Activated CD8-positive, alpha-beta T cell treated with anti-CD3 and anti-CD28 coated beads, Interleukin-2, amount 10 ng/mL, durations not matched to agents 7 days and 5 days (primary cell): ENCODE measurements around the gene MRPL38. TPM values are rescaled to one million over a fixed set of nuclear protein-coding genes. Genes with fewer than 3 reads are reported as not detected.
"Not testable (repeated sequence)": the region's sequence is repeated elsewhere in the genome, so short reads cannot be mapped to it uniquely, and the experiment has no call there.

Experiments
- ATAC-seq: fragments of 150-1000 bp; cut with Tn5 transposase; one replicate; pipeline ENCODE4 v1.10.0; 2021; ENCODE audit warnings: moderate library complexity
- CTCF ChIA-PET: fragments of 350-600 bp; sonication (Branson Sonifier 250); formaldehyde crosslinking; loops from one replicate; lab custom pipeline; 2021; ENCODE audit warnings: antibody characterized with exemption; lab: Charles Lee
- POLR2A ChIA-PET: fragments of 350-600 bp; sonication (Branson Sonifier 250); formaldehyde crosslinking; loops from one replicate; lab custom pipeline; 2021; ENCODE audit warnings: antibody characterized with exemption; lab: Charles Lee
- DNase-seq: peaks from one replicate; pipeline ENCODE4 v3.0.0-alpha.2; 2020
- H3K27ac Mint-ChIP-seq: one replicate; pipeline ENCODE4 v1.8.0; 2021; ENCODE audit warnings: mild to moderate bottlenecking, mixed read lengths
- H3K27me3 Mint-ChIP-seq: one replicate; pipeline ENCODE4 v1.8.0; 2021; ENCODE audit warnings: low read depth, mixed read lengths
- H3K36me3 Mint-ChIP-seq: one replicate; pipeline ENCODE4 v1.8.0; 2021; ENCODE audit warnings: low read depth, mixed read lengths
- H3K4me1 Mint-ChIP-seq: one replicate; pipeline ENCODE4 v1.8.0; 2021; ENCODE audit warnings: low read depth, mixed read lengths
- H3K4me3 Mint-ChIP-seq: one replicate; pipeline ENCODE4 v1.8.0; 2021; ENCODE audit warnings: mild to moderate bottlenecking, mixed read lengths
- H3K9me3 Mint-ChIP-seq: one replicate; pipeline ENCODE4 v1.8.0; 2022; ENCODE audit warnings: mixed read lengths; ENCODE audit not compliant: insufficient read depth
- total RNA-seq, 2 experiments: library from RNA; stranded (reverse); gene quantifications; one replicate each; pipeline ENCODE4 v1.2.3, GENCODE V29; 2021

MRPL38 gene
- total RNA-seq, 2 experiments from 2014 or later: 89.0 to 113 TPM

GRCh38 chr17:75864448-75864871 lies 40.2 kb downstream of the MRPL38 start:
- Mint-ChIP-seq H3K4me3 (peak overlapping the region; percentile 39), H3K27me3 (no peaks in the 10 kb centered on the region), H3K27ac (peak overlapping the region; percentile 83), H3K9me3 (no peaks in the 10 kb centered on the region), H3K4me1 (peaks cover 29% of the 10 kb centered on the region), H3K36me3 (no peaks in the 10 kb centered on the region)
- ChIA-PET CTCF (interaction anchor here (0.7 to 11.9 kb wide), 8 partner anchors 9 to 117 kb away, joined by 3 to 307 read pairs (median 3); partner anchors contain the start of genes TRIM47 and WBP2), POLR2A (interaction anchor here (0.6 to 1.9 kb wide), 7 partner anchors 9 to 108 kb away, joined by 3 to 13 read pairs (median 4); partner anchors contain the start of gene WBP2)
- peak; percentile 88 for ATAC-seq
- DNase-seq: peak; percentile 74

- Mint-ChIP-seq H3K9me3 (no peaks in the 10 kb centered on the region), H3K27me3 (no peaks in the 10 kb centered on the region), H3K36me3 (no peaks in the 10 kb centered on the region), H3K27ac (no peak overlapping the region), H3K4me1 (peaks cover 47% of the 10 kb centered on the region), H3K4me3 (no peak overlapping the region)
- DNase-seq (no peak), ATAC-seq (no peak)
- ChIA-PET POLR2A (interaction anchor here (2.9 kb wide), 1 partner anchor 15 kb away, joined by 23 read pairs; the partner anchor contains the start of gene TRIM47), CTCF (interaction anchor here (0.7 to 11.9 kb wide), 17 partner anchors 13 to 650 kb away, joined by 3 to 307 read pairs (median 5); partner anchors contain the start of genes GALK1, TRIM47, TRIM65 and UNC13D)
Measured at GRCh38 chr17:75861927-75862317, 42.8 kb downstream of the MRPL38 start.

- not testable (repeated sequence) for ATAC-seq, H3K36me3 Mint-ChIP-seq, H3K4me3 Mint-ChIP-seq, H3K9me3 Mint-ChIP-seq, H3K27me3 Mint-ChIP-seq, DNase-seq
- ChIA-PET POLR2A (interaction anchor here (0.6 to 1.8 kb wide), 5 partner anchors 9 to 84 kb away, joined by 3 to 7 read pairs (median 3); partner anchors contain the start of gene UNK), CTCF (interaction anchor here (0.6 to 11.9 kb wide), 5 partner anchors 11 to 657 kb away, joined by 3 to 307 read pairs (median 12); partner anchors contain the start of genes TRIM47 and TRIM65)
- H3K27ac Mint-ChIP-seq: peak overlapping the region; percentile 91
- H3K4me1 Mint-ChIP-seq: peaks cover 41% of the 10 kb centered on the region
Measured at GRCh38 chr17:75859358-75859757, 45.3 kb downstream of the MRPL38 start.

- Mint-ChIP-seq H3K9me3 (no peaks in the 10 kb centered on the region), H3K4me3 (no peak overlapping the region), H3K27ac (peak overlapping the region; percentile 93), H3K36me3 (peaks cover 6% of the 10 kb centered on the region), H3K4me1 (peaks cover 40% of the 10 kb centered on the region), H3K27me3 (no peaks in the 10 kb centered on the region)
- CTCF ChIA-PET: interaction anchor here (0.7 to 11.9 kb wide), 18 partner anchors 8 to 143 kb away, joined by 3 to 307 read pairs (median 5); partner anchors contain the start of genes MRPL38, TRIM47, TRIM65 and UNC13D
- peak; percentile 35 for ATAC-seq
- POLR2A ChIA-PET: interaction anchor here (0.6 to 4.9 kb wide), 17 partner anchors 9 to 418 kb away, joined by 3 to 66 read pairs (median 9); partner anchors contain the start of genes ACOX1, TRIM47, TRIM65 and UNC13D
- peak; percentile 59 for DNase-seq
Measured at GRCh38 chr17:75856062-75856756, 48.5 kb downstream of the MRPL38 start.

- peak; percentile 93 for ATAC-seq
- no peaks in the 10 kb centered on the region for H3K27me3 Mint-ChIP-seq
Measured at GRCh38 chr17:75855310-75856061, 49.2 kb downstream of the MRPL38 start, which contains the start of gene WBP2. Gene WBP2 (minus strand): TSS chr17:75855335. CDS start chr17:75855297, 38 bp downstream.

GRCh38 chr17:75854881-75855309 lies 49.8 kb downstream of the MRPL38 start:
- Mint-ChIP-seq H3K36me3 (peaks cover 12% of the 10 kb centered on the region), H3K4me3 (no peak overlapping the region), H3K27ac (no peak overlapping the region), H3K27me3 (no peaks in the 10 kb centered on the region), H3K4me1 (peaks cover 37% of the 10 kb centered on the region), H3K9me3 (no peaks in the 10 kb centered on the region)
- ATAC-seq (peak; percentile 5), DNase-seq (no peak)
- POLR2A ChIA-PET: interaction anchor here (0.6 to 4.9 kb wide), 28 partner anchors 10 to 1636 kb away, joined by 3 to 66 read pairs (median 4); partner anchors contain the start of genes ACOX1, RECQL5, SAP30BP and TRIM47
- CTCF ChIA-PET: interaction anchor here (0.9 to 11.9 kb wide), 21 partner anchors 9 to 144 kb away, joined by 3 to 307 read pairs (median 5); partner anchors contain the start of genes GALK1, MRPL38, TRIM47 and TRIM65

More at GRCh38 chr17:75855310-75856061, 49.2 kb downstream of the MRPL38 start, which contains the start of gene WBP2:
- DNase-seq: peak; percentile 99
- ChIA-PET CTCF (interaction anchor here (0.9 to 11.9 kb wide), 23 partner anchors 7 to 144 kb away, joined by 3 to 307 read pairs (median 5); partner anchors contain the start of genes GALK1, MRPL38, TRIM47 and TRIM65), POLR2A (interaction anchor here (0.6 to 4.9 kb wide), 26 partner anchors 10 to 1636 kb away, joined by 3 to 66 read pairs (median 4); partner anchors contain the start of genes ACOX1, RECQL5, SAP30BP and TRIM47)
- Mint-ChIP-seq H3K27ac (peak within 1 kb of the TSS; percentile 93), H3K36me3 (peaks cover 11% of the 10 kb centered on the region), H3K9me3 (no peaks in the 10 kb centered on the region), H3K4me1 (peaks cover 37% of the 10 kb centered on the region), H3K4me3 (no peak within 1 kb of the TSS)

- DNase-seq (no peak), ATAC-seq (no peak)
- CTCF ChIA-PET: interaction anchor here (1.1 to 11.9 kb wide), 8 partner anchors 9 to 104 kb away, joined by 4 to 307 read pairs (median 11); partner anchors contain the start of genes GALK1, TRIM47 and UNC13D
- Mint-ChIP-seq H3K9me3 (no peaks in the 10 kb centered on the region), H3K4me3 (no peak overlapping the region), H3K36me3 (peaks cover 17% of the 10 kb centered on the region), H3K4me1 (peaks cover 34% of the 10 kb centered on the region), H3K27ac (no peak overlapping the region), H3K27me3 (no peaks in the 10 kb centered on the region)
- POLR2A ChIA-PET: interaction anchor here (0.6 to 4.9 kb wide), 11 partner anchors 9 to 254 kb away, joined by 3 to 66 read pairs (median 9); partner anchors contain the start of genes TRIM47, UNC13D and UNK
Measured at GRCh38 chr17:75854101-75854748, 50.5 kb downstream of the MRPL38 start.

- CTCF ChIA-PET: interaction anchor here (2.1 to 11.9 kb wide), 3 partner anchors 8 to 23 kb away, joined by 9 to 307 read pairs (median 49); partner anchors contain the start of genes TRIM47 and UNC13D
- Mint-ChIP-seq H3K4me1 (peaks cover 32% of the 10 kb centered on the region), H3K36me3 (peaks cover 18% of the 10 kb centered on the region), H3K27me3 (no peaks in the 10 kb centered on the region), H3K9me3 (no peaks in the 10 kb centered on the region), H3K27ac (peak overlapping the region; percentile 61), H3K4me3 (peak overlapping the region; percentile 8)
- POLR2A ChIA-PET: interaction anchor here (1.7 to 4.9 kb wide), 6 partner anchors 8 to 74 kb away, joined by 6 to 66 read pairs (median 17); partner anchors contain the start of gene UNC13D
- ATAC-seq (no peak), DNase-seq (no peak)
Measured at GRCh38 chr17:75853433-75853832, 51.3 kb downstream of the MRPL38 start.

- ATAC-seq, H3K9me3 Mint-ChIP-seq, H3K27me3 Mint-ChIP-seq, CTCF ChIA-PET, H3K27ac Mint-ChIP-seq, DNase-seq, H3K4me3 Mint-ChIP-seq: not testable (repeated sequence)
- Mint-ChIP-seq H3K4me1 (peaks cover 29% of the 10 kb centered on the region), H3K36me3 (peaks cover 32% of the 10 kb centered on the region)
- POLR2A ChIA-PET: interaction anchor here (1.7 kb wide), 1 partner anchor 72 kb away, joined by 6 read pairs; a partner anchor contains a TSS
Measured at GRCh38 chr17:75851693-75851991, 53.0 kb downstream of the MRPL38 start.

GRCh38 chr17:75850928-75851692 lies 53.6 kb downstream of the MRPL38 start:
- Mint-ChIP-seq H3K4me1 (peaks cover 24% of the 10 kb centered on the region), H3K4me3 (no peak overlapping the region), H3K27ac (no peak overlapping the region), H3K36me3 (peaks cover 34% of the 10 kb centered on the region), H3K9me3 (no peaks in the 10 kb centered on the region), H3K27me3 (no peaks in the 10 kb centered on the region)
- POLR2A ChIA-PET: no interaction called here
- DNase-seq (no peak), ATAC-seq (no peak)
- CTCF ChIA-PET: no interaction called here
